ENCODE data around the gene C1RL. TPM values are rescaled to one million over a fixed set of nuclear protein-coding genes. Genes with fewer than 3 reads are reported as not detected.

C1RL gene
- total and polyA plus RNA-seq, 4 donors, result 67.5 to 188 (median 124) TPM

DNA sequence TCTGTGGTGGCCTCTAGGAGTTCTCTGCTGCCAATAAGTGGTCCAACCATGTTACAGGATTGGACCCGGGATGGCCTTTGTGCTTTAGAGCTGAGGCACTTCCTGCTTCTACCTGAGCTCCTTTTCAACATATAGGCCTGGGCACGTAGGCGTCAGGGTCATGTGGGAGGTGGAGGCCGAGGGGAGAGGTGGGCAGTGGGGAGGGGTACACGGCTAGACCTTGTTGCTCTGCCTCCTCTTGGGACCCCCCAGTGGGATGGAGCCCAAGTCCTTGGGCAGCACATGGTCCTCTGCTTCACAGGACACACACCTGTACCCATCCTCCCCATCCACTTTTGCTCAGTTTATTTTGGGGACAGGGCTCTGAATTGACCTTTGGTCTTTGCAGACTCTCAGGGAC is 12.3 kb upstream of the C1RL start:
- TF ChIP-seq YY1 (IDR thresholded peaks at IDR 0.05) (no peak), FOXA1 (IDR thresholded peaks at IDR 0.05) (no peak), RXRA (IDR thresholded peaks at IDR 0.05) (no peak), NR2F2 (IDR thresholded peaks at IDR 0.05) (no peak), FOXA2 (IDR thresholded peaks at IDR 0.05) (no peak)
- TF ChIP-seq, protein P1, sequence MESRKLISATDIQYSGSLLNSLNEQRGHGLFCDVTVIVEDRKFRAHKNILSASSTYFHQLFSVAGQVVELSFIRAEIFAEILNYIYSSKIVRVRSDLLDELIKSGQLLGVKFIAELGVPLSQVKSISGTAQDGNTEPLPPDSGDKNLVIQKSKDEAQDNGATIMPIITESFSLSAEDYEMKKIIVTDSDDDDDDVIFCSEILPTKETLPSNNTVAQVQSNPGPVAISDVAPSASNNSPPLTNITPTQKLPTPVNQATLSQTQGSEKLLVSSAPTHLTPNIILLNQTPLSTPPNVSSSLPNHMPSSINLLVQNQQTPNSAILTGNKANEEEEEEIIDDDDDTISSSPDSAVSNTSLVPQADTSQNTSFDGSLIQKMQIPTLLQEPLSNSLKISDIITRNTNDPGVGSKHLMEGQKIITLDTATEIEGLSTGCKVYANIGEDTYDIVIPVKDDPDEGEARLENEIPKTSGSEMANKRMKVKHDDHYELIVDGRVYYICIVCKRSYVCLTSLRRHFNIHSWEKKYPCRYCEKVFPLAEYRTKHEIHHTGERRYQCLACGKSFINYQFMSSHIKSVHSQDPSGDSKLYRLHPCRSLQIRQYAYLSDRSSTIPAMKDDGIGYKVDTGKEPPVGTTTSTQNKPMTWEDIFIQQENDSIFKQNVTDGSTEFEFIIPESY (IDR thresholded peaks at IDR 0.05), result no peak
- TF ChIP-seq, protein P2, sequence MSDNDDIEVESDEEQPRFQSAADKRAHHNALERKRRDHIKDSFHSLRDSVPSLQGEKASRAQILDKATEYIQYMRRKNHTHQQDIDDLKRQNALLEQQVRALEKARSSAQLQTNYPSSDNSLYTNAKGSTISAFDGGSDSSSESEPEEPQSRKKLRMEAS (IDR thresholded peaks at IDR 0.05), result no peak
- TF ChIP-seq, protein P3, sequence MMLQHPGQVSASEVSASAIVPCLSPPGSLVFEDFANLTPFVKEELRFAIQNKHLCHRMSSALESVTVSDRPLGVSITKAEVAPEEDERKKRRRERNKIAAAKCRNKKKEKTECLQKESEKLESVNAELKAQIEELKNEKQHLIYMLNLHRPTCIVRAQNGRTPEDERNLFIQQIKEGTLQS (IDR thresholded peaks at IDR 0.05), result no peak
- no peak overlapping the region for H3K27ac ChIP-seq (ENCODE audit: low read depth in 1 of 2, low read length in 2 of 2)

DNA sequence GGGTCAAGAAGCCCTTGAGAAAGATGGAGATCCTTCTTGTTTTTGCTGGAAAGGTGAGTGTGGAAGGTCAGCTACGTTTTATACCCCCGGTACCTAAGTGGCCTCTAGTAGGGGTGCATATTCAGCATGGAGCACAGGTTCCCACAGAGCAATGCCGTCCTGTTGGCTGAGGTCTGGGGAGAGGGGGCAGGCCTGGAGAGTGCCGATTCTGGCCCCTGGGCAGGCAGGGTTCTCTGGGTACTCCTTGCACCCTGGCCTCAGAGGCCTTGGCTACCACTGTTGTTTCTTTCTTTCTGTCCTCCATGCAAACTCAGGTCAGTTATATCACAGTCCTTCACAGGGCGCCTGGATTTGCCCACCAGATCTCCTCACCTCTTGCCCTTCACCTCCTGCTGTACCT is 11.2 kb upstream of the C1RL start:
- no peak for TF ChIP-seq HNF4G (IDR thresholded peaks at IDR 0.05)
- TF ChIP-seq, protein P3 (IDR thresholded peaks at IDR 0.05), result no peak
- TF ChIP-seq, protein P1 (IDR thresholded peaks at IDR 0.05), result no peak
- TF ChIP-seq, protein P2 (IDR thresholded peaks at IDR 0.05), result no peak
- no peak for TF ChIP-seq RAD21 (IDR thresholded peaks at IDR 0.05)
- no peak for TF ChIP-seq FOXA2 (IDR thresholded peaks at IDR 0.05)
- TF ChIP-seq TAF1 (conservative IDR thresholded peaks at IDR 0.05), result no peak
- no peak for DNase-seq (ENCODE audit: low spot score)
- Histone ChIP-seq H3K4me1 (ENCODE audit: control insufficient read depth in 4 of 4, insufficient read depth in 4 of 4, low read length in 3 of 4) (peaks cover 11 to 66% (median 46%) of the 10 kb centered on the region in 4 donors), H3K9ac (ENCODE audit: low read depth in 1 of 2, low read length in 2 of 2) (no peak overlapping the region), H3K4me3 (ENCODE audit: low read depth in 1 of 3, low read length in 3 of 3) (no peak overlapping the region), H3K27ac (ENCODE audit: low read depth in 1 of 2, low read length in 2 of 2) (no peak overlapping the region), H3K27me3 (ENCODE audit: control insufficient read depth in 4 of 4, insufficient read depth in 4 of 4, low read length in 3 of 4) (no peaks in the 10 kb centered on the region), H3K9me3 (ENCODE audit: control insufficient read depth in 4 of 4, low read length in 3 of 4) (no peaks in the 10 kb centered on the region), H3K36me3 (ENCODE audit: control insufficient read depth in 4 of 4, insufficient read depth in 3 of 4, low read depth in 1 of 4, low read length in 3 of 4) (peaks cover 0 to 3% (median 1%) of the 10 kb centered on the region in 4 donors)
- 79% methylated on average over 5 of the region's 5 CpGs for WGBS

More for the DNA sequence above, 12.3 kb upstream of the C1RL start:
- H3K9me3 ChIP-seq (ENCODE audit: control insufficient read depth in 4 of 4, low read length in 3 of 4), result no peaks in the 10 kb centered on the region
- H3K9ac ChIP-seq (ENCODE audit: low read depth in 1 of 2, low read length in 2 of 2), result no peak overlapping the region
- H3K4me3 ChIP-seq (ENCODE audit: low read depth in 1 of 3, low read length in 3 of 3), result no peak overlapping the region
- peaks cover 0 to 3% (median 0%) of the 10 kb centered on the region in 4 donors for H3K36me3 ChIP-seq (ENCODE audit: control insufficient read depth in 4 of 4, insufficient read depth in 3 of 4, low read depth in 1 of 4, low read length in 3 of 4)
- 70% methylated on average over 5 of the region's 5 CpGs for WGBS
- no peak for DNase-seq (ENCODE audit: low spot score)
- no peaks in the 10 kb centered on the region for H3K27me3 ChIP-seq (ENCODE audit: control insufficient read depth in 4 of 4, insufficient read depth in 4 of 4, low read length in 3 of 4)
- peaks cover 12 to 75% (median 54%) of the 10 kb centered on the region in 4 donors for H3K4me1 ChIP-seq (ENCODE audit: control insufficient read depth in 4 of 4, insufficient read depth in 4 of 4, low read length in 3 of 4)

DNA sequence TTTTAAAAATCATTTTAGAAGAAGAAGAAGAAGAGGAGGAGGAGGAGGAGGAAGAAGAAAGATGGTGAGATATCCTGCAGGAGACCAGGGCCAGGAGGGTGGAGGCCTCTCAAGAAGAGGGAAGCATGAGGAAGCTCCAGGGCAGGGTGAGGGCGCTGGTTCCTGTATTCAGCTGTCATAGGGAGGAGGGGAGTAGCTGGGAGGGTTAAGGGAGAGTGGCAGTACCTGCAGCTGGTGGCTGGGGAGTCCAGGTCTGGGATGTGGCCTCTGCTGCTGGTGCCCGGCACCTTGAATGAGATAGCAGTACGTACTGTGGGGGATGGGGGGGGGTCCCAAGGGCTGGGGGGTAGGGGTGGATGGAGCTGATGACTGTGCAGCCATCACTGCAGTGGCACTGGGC is 9.9 kb upstream of the C1RL start:
- H3K27me3 ChIP-seq (ENCODE audit: control insufficient read depth in 4 of 4, insufficient read depth in 4 of 4, low read length in 3 of 4), result no peaks in the 10 kb centered on the region
- peaks cover 0 to 3% (median 1%) of the 10 kb centered on the region in 4 donors for H3K36me3 ChIP-seq (ENCODE audit: control insufficient read depth in 4 of 4, insufficient read depth in 3 of 4, low read depth in 1 of 4, low read length in 3 of 4)
- DNase-seq (ENCODE audit: low spot score), result no peak
- H3K27ac ChIP-seq (ENCODE audit: low read depth in 1 of 2, low read length in 2 of 2), result no peak overlapping the region
- WGBS, result 86% methylated on average over 3 of the region's 3 CpGs
- no peak overlapping the region for H3K9ac ChIP-seq (ENCODE audit: low read depth in 1 of 2, low read length in 2 of 2)
- H3K4me1 ChIP-seq (ENCODE audit: control insufficient read depth in 4 of 4, insufficient read depth in 4 of 4, low read length in 3 of 4), result peaks cover 11 to 55% (median 39%) of the 10 kb centered on the region in 4 donors
- no peak overlapping the region for H3K4me3 ChIP-seq (ENCODE audit: low read depth in 1 of 3, low read length in 3 of 3)
- TF ChIP-seq, protein P4, sequence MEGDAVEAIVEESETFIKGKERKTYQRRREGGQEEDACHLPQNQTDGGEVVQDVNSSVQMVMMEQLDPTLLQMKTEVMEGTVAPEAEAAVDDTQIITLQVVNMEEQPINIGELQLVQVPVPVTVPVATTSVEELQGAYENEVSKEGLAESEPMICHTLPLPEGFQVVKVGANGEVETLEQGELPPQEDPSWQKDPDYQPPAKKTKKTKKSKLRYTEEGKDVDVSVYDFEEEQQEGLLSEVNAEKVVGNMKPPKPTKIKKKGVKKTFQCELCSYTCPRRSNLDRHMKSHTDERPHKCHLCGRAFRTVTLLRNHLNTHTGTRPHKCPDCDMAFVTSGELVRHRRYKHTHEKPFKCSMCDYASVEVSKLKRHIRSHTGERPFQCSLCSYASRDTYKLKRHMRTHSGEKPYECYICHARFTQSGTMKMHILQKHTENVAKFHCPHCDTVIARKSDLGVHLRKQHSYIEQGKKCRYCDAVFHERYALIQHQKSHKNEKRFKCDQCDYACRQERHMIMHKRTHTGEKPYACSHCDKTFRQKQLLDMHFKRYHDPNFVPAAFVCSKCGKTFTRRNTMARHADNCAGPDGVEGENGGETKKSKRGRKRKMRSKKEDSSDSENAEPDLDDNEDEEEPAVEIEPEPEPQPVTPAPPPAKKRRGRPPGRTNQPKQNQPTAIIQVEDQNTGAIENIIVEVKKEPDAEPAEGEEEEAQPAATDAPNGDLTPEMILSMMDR (IDR thresholded peaks at IDR 0.05; ENCODE audit: low read depth, low read length, missing input control), result no peak
- TF ChIP-seq FOXA1 (IDR thresholded peaks at IDR 0.05), result no peak
- no peak for TF ChIP-seq SP1 (IDR thresholded peaks at IDR 0.05)
- TF ChIP-seq, protein P3 (IDR thresholded peaks at IDR 0.05), result no peak
- TF ChIP-seq YY1 (IDR thresholded peaks at IDR 0.05), result no peak
- TF ChIP-seq RAD21 (IDR thresholded peaks at IDR 0.05), result no peak
- H3K9me3 ChIP-seq (ENCODE audit: control insufficient read depth in 4 of 4, low read length in 3 of 4), result no peaks in the 10 kb centered on the region
